HG03457 (cell line): ENCODE measurements around the gene SRGAP2C.
"Not testable (repeated sequence)": the region's sequence is repeated elsewhere in the genome, so short reads cannot be mapped to it uniquely, and the experiment has no call there.

Source experiments
- ATAC-seq: cut with Tn5 transposase; IDR thresholded peaks from one replicate; pipeline ENCODE4 v1.9.1; 2021; ENCODE audit warnings: moderate number of reproducible peaks; ENCODE audit not compliant: unreplicated experiment

Gene SRGAP2C

DNA sequence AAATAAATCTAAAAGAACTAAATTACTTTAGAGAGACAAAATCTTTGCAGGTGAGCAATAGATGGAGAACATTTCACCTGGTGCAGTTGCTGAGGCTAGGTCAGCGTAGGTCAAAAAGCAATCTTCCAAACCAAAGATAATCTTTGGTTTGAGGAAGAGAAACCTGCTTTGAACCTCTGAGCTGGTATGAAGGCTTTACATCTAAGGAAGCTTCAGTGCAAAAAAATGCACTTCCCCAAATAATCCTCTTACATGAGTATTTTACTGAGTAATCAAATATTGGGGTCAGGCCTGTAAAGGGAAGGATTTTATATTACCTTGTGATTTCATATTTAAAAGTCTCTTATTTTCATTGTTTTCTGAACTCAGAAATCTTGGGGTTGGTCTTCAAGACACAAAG lies 223.6 kb downstream of the SRGAP2C start:
- ATAC-seq, result no peak

DNA sequence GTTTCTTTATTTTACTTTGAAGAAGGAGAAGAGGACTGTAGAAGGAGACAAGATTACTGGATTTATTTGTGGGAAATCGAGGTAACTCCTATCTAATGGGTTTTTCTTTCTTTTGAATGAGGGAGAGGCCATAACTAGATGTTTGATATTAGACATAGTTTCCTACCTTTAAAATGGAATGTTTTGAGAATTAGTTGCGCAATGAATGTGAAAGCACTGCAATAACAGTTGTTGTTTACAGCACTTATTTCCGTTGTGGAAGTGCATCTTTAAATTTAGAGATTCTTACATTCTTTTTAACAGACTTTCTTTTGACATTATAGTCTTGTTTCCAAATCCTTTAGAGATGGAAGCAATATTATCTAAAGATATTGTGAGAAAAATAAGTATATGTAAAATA lies 229.0 kb downstream of the SRGAP2C start:
- no peak for ATAC-seq

- ATAC-seq, result no peak
Observed at GRCh38 chr1:121414905-121415304, 230.1 kb downstream of the SRGAP2C start.

- ATAC-seq, result no peak
Observed at GRCh38 chr1:121417325-121417923, 232.6 kb downstream of the SRGAP2C start.

- no peak for ATAC-seq
Observed at GRCh38 chr1:121418369-121419049, 233.7 kb downstream of the SRGAP2C start.

GRCh38 chr1:121419050-121419615 lies 234.4 kb downstream of the SRGAP2C start:
- ATAC-seq, result not testable (repeated sequence)

- not testable (repeated sequence) for ATAC-seq
Observed at GRCh38 chr1:121421490-121421889, 236.7 kb downstream of the SRGAP2C start.

DNA sequence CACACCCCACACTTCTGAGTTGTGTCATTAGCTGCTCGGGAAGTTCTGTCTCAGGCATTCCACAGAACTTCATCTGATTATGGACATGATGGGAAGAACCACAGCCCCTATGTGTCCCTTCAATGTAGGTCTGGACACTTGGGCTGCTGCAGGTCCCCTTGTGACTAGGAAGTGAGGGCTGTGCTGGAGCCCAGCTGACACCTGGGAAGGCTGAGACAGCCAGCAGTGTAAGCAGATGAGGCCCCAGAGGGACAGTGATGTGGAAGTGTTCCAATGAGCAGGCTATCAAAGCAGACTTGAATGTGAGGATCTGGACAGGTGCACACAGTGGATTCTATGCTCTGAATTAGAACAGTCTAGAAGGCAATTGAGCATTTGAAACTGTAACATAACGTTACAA lies 239.2 kb downstream of the SRGAP2C start:
- ATAC-seq, result not testable (repeated sequence)

- not testable (repeated sequence) for ATAC-seq
Observed at GRCh38 chr1:121433517-121433916, 248.7 kb downstream of the SRGAP2C start.

DNA sequence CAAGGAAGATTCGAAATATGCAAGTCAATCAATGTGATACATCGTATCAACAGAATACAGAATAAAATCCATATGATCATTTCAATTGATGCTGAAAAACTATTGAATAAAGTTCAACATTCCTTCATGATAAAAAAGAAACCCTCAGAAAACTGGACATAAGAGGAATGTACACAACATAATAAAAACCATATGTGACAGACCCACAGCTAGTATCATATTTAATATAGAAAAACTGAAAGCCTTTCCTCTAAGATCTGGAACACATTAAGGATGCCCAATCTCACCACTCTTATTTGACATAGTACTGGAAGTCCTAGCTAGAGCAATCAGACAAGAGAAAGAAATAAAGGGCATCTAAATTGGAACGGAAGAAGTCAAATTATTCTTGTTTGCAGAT lies 254.1 kb downstream of the SRGAP2C start:
- ATAC-seq, result not testable (repeated sequence)

DNA sequence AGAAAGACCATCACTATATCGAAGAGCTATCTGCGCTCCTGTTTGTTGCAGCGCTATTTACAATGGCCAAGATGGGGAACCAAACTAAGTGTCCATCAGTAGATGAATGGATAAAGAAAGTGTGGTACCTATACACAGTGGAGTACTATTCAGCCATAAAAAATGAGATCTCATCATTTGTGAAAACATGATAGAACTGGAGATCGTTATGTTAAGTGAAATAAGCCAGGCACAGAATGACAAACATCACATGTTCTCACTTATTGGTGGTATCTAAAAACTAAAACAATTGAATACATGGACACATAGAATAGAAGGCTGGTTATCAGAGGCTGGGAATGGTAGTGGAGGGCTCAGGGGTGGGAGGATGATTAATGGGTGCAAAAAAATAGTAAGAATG lies 256.2 kb downstream of the SRGAP2C start:
- ATAC-seq, result no peak
